ENCODE data around the gene TLR4.

Gene TLR4
- total RNA-seq = 246 to 609 (median 403) reads per million in 17 experiments

GRCh38 chr9:117704024-117704575 is at the start of gene TLR4:
Gene TLR4 (plus strand): TSS chr9:117704403. CDS start chr9:117704473, 70 bp downstream.
- DNase-seq = peak; percentile 90 to 98 (median 95)

GRCh38 chr9:117656002-117656401 is 48.2 kb upstream of the TLR4 start:
- no peak for DNase-seq

- DNase-seq = no peak
Measured at GRCh38 chr9:117662651-117663050, 41.6 kb upstream of the TLR4 start.

GRCh38 chr9:117664419-117664818 is 39.8 kb upstream of the TLR4 start:
- no peak for DNase-seq

- DNase-seq = no peak
Measured at GRCh38 chr9:117665601-117666385, 38.4 kb upstream of the TLR4 start.

- DNase-seq = no peak
Measured at GRCh38 chr9:117671468-117671867, 32.7 kb upstream of the TLR4 start.

GRCh38 chr9:117672369-117672768 is 31.8 kb upstream of the TLR4 start:
- DNase-seq = no peak

GRCh38 chr9:117677572-117677971 is 26.6 kb upstream of the TLR4 start:
- DNase-seq = peak in 2 of 4 experiments; percentile 5 to 24

GRCh38 chr9:117678871-117679270 is 25.3 kb upstream of the TLR4 start:
- DNase-seq = no peak

GRCh38 chr9:117679416-117679815 is 24.8 kb upstream of the TLR4 start:
- DNase-seq = no peak

- no peak for DNase-seq
Measured at GRCh38 chr9:117681888-117682287, 22.3 kb upstream of the TLR4 start.

- no peak for DNase-seq
Measured at GRCh38 chr9:117682955-117683710, 21.1 kb upstream of the TLR4 start.

GRCh38 chr9:117687532-117687931 is 16.7 kb upstream of the TLR4 start:
- no peak for DNase-seq

GRCh38 chr9:117691367-117691766 is 12.8 kb upstream of the TLR4 start:
- no peak for DNase-seq

GRCh38 chr9:117696154-117696553 is 8.0 kb upstream of the TLR4 start:
- peak in 1 of 4 experiments; percentile 56 for DNase-seq

GRCh38 chr9:117697046-117697445 is 7.2 kb upstream of the TLR4 start:
- no peak for DNase-seq

GRCh38 chr9:117703537-117703936 is 666 bp upstream of the TLR4 start:
- peak in 3 of 4 experiments; percentile 22 to 55 (median 48) for DNase-seq

GRCh38 chr9:117704597-117704996 is 394 bp downstream of the TLR4 start:
- no peak for DNase-seq

- DNase-seq = no peak
Measured at GRCh38 chr9:117705386-117705785, 1.2 kb downstream of the TLR4 start.

GRCh38 chr9:117706421-117707116 is 2.4 kb downstream of the TLR4 start:
- peak in 3 of 4 experiments; percentile 26 to 54 (median 35) for DNase-seq

GRCh38 chr9:117707561-117707960 is 3.4 kb downstream of the TLR4 start:
- DNase-seq = no peak

GRCh38 chr9:117709936-117710335 is 5.7 kb downstream of the TLR4 start:
- no peak for DNase-seq

- no peak for DNase-seq
Measured at GRCh38 chr9:117714282-117714681, 10.1 kb downstream of the TLR4 start.

Data from suppressor macrophage (primary cell).